Measurements from ENCODE around the gene TK2.

- TF ChIP-seq CTCF (IDR thresholded peaks at IDR 0.05) (no peak), POLR2A (IDR thresholded peaks at IDR 0.05) (no peak), POLR2AphosphoS5 (IDR thresholded peaks at IDR 0.05) (no peak)
Measured at GRCh38 chr16:66519482-66520373, 30.2 kb downstream of the TK2 start.

All from prostate gland (tissue), 2 donors.